ENCODE data around the gene PLCB1. TPM values are rescaled to one million over a fixed set of nuclear protein-coding genes. Genes with fewer than 3 reads are reported as not detected.

The PLCB1 gene
- total and polyA plus RNA-seq, 2 donors (not counting 1 experiment from before 2014, with no cell fraction given), result 13.4 to 23.3 TPM

DNA sequence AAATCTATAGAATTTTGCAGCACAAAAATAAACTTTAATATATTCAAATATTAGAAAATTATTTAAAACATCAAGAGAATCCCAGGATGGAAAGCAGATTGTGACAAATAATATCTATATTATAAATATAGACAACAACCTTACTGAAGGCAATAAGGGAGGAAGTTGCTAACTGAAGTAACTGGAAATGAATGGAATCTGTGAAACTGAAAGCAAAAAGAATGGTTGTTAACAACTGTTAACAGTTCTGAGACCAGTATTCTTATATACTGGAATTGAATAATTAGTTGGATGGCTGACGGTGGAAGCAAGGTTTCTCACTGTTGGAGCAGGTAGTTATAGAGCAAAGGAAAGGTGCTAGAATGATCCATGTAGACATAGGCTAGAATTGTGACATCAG lies 220.4 kb downstream of the PLCB1 start:
- no peaks in the 10 kb centered on the region for H3K4me1 ChIP-seq (ENCODE audit: control insufficient read depth, extremely low read depth, insufficient read depth, low read length)
- no peak overlapping the region for H3K27ac ChIP-seq (ENCODE audit: insufficient read depth, low read length)
- no peaks in the 10 kb centered on the region for H3K79me2 ChIP-seq (ENCODE audit: control insufficient read depth, insufficient read depth, low read length)
- no peak overlapping the region for H3K4me2 ChIP-seq (ENCODE audit: extremely low read depth, insufficient read depth, low read length)
- no peak overlapping the region for H2AFZ ChIP-seq (ENCODE audit: low read length)
- H3K27me3 ChIP-seq (ENCODE audit: control insufficient read depth, insufficient read depth, low read length), result no peaks in the 10 kb centered on the region
- no peaks in the 10 kb centered on the region for H3K36me3 ChIP-seq (ENCODE audit: control insufficient read depth, insufficient read depth, low read length)
- no peak for DNase-seq (ENCODE audit: low read depth in 2 of 2)
- TF ChIP-seq CTCF (conservative IDR thresholded peaks at IDR 0.05 in 1 of 2, IDR thresholded peaks at IDR 0.05 in 1 of 2; ENCODE audit: low read depth in 1 of 2, low read length in 2 of 2) (no peak), EZH2 (IDR thresholded peaks at IDR 0.05; ENCODE audit: low read length, missing control alignments) (no peak)
- no peak overlapping the region for H3K4me3 ChIP-seq (replicated peaks in 1 of 4; ENCODE audit: control extremely low read depth in 1 of 4, insufficient read depth in 1 of 4, low read depth in 3 of 4, low read length in 4 of 4)
- no peaks in the 10 kb centered on the region for H3K9me3 ChIP-seq (ENCODE audit: control insufficient read depth, insufficient read depth, low read depth, low read length)
- H3K9ac ChIP-seq (ENCODE audit: insufficient read depth, low read length), result no peak overlapping the region
- H4K20me1 ChIP-seq (ENCODE audit: control insufficient read depth, extremely low read depth, insufficient read depth, low read length), result no peaks in the 10 kb centered on the region

GRCh38 chr20:8353512-8353911 lies 221.4 kb downstream of the PLCB1 start:
- TF ChIP-seq EZH2 (IDR thresholded peaks at IDR 0.05; ENCODE audit: low read length, missing control alignments) (no peak), CTCF (conservative IDR thresholded peaks at IDR 0.05 in 1 of 2, IDR thresholded peaks at IDR 0.05 in 1 of 2; ENCODE audit: low read depth in 1 of 2, low read length in 2 of 2) (no peak)

DNA sequence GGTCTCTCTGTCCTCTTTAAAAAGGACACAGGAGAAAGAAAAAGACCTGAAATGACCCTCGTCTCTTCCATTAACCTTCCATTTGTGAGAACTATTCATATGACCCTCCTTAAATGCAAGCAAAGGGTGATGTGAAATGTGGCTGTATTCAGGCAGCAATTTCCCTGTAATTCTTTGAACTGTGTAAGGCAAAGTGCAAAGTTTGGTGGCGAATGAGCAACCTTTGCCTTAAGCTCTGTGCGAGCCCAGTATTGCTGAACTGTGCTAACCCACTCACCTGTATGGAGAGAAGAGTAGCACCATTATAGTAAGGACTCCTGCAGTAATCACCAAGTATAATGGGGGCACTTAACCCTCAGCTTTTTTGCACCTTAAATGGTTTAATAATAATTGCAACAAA lies 223.4 kb downstream of the PLCB1 start:
- no peak overlapping the region for H3K4me3 ChIP-seq (replicated peaks in 1 of 4; ENCODE audit: control extremely low read depth in 1 of 4, insufficient read depth in 1 of 4, low read depth in 3 of 4, low read length in 4 of 4)
- H3K27me3 ChIP-seq (ENCODE audit: control insufficient read depth, insufficient read depth, low read length), result no peaks in the 10 kb centered on the region
- no peak overlapping the region for H3K9ac ChIP-seq (ENCODE audit: insufficient read depth, low read length)
- H3K4me1 ChIP-seq (ENCODE audit: control insufficient read depth, extremely low read depth, insufficient read depth, low read length), result peaks cover 4% of the 10 kb centered on the region
- H3K79me2 ChIP-seq (ENCODE audit: control insufficient read depth, insufficient read depth, low read length), result no peaks in the 10 kb centered on the region
- H3K4me2 ChIP-seq (ENCODE audit: extremely low read depth, insufficient read depth, low read length), result no peak overlapping the region
- TF ChIP-seq CTCF (conservative IDR thresholded peaks at IDR 0.05 in 1 of 2, IDR thresholded peaks at IDR 0.05 in 1 of 2; ENCODE audit: low read depth in 1 of 2, low read length in 2 of 2) (no peak), EZH2 (IDR thresholded peaks at IDR 0.05; ENCODE audit: low read length, missing control alignments) (no peak)
- no peak overlapping the region for H2AFZ ChIP-seq (ENCODE audit: low read length)
- H3K9me3 ChIP-seq (ENCODE audit: control insufficient read depth, insufficient read depth, low read depth, low read length), result no peaks in the 10 kb centered on the region
- no peak for DNase-seq (ENCODE audit: low read depth in 2 of 2)
- no peaks in the 10 kb centered on the region for H4K20me1 ChIP-seq (ENCODE audit: control insufficient read depth, extremely low read depth, insufficient read depth, low read length)
- no peaks in the 10 kb centered on the region for H3K36me3 ChIP-seq (ENCODE audit: control insufficient read depth, insufficient read depth, low read length)
- no peak overlapping the region for H3K27ac ChIP-seq (ENCODE audit: insufficient read depth, low read length)

More at GRCh38 chr20:8353512-8353911, 221.4 kb downstream of the PLCB1 start:
- no peak overlapping the region for H3K9ac ChIP-seq (ENCODE audit: insufficient read depth, low read length)
- H3K4me1 ChIP-seq (ENCODE audit: control insufficient read depth, extremely low read depth, insufficient read depth, low read length), result no peaks in the 10 kb centered on the region
- H3K27me3 ChIP-seq (ENCODE audit: control insufficient read depth, insufficient read depth, low read length), result no peaks in the 10 kb centered on the region
- no peak overlapping the region for H3K27ac ChIP-seq (ENCODE audit: insufficient read depth, low read length)
- H3K79me2 ChIP-seq (ENCODE audit: control insufficient read depth, insufficient read depth, low read length), result no peaks in the 10 kb centered on the region
- no peak for DNase-seq (ENCODE audit: low read depth in 2 of 2)
- no peaks in the 10 kb centered on the region for H3K9me3 ChIP-seq (ENCODE audit: control insufficient read depth, insufficient read depth, low read depth, low read length)
- no peaks in the 10 kb centered on the region for H4K20me1 ChIP-seq (ENCODE audit: control insufficient read depth, extremely low read depth, insufficient read depth, low read length)
- H3K36me3 ChIP-seq (ENCODE audit: control insufficient read depth, insufficient read depth, low read length), result no peaks in the 10 kb centered on the region
- H2AFZ ChIP-seq (ENCODE audit: low read length), result no peak overlapping the region
- no peak overlapping the region for H3K4me3 ChIP-seq (replicated peaks in 1 of 4; ENCODE audit: control extremely low read depth in 1 of 4, insufficient read depth in 1 of 4, low read depth in 3 of 4, low read length in 4 of 4)
- H3K4me2 ChIP-seq (ENCODE audit: extremely low read depth, insufficient read depth, low read length), result no peak overlapping the region
